Measurements from ENCODE around the gene TNRC6A.

DNA sequence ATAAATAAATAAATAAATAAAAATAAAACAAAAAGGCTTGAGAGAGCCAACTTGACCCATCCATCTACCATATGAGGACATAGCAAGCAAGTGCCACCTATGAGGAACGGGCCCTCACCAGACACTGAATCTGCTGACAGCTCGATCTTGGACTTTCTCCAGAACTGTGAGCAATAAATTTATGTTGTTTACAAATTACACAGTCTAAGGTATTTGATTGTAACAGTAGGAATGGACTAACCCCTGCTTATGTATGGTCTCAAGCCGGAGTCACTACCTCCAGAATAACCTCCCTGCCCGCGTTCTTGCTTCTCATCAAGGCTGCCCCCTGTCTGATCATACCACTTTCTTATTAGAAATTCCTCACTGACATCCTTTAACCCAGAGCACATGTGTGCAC is 126.2 kb downstream of the TNRC6A start:
- TF ChIP-seq, protein P1, sequence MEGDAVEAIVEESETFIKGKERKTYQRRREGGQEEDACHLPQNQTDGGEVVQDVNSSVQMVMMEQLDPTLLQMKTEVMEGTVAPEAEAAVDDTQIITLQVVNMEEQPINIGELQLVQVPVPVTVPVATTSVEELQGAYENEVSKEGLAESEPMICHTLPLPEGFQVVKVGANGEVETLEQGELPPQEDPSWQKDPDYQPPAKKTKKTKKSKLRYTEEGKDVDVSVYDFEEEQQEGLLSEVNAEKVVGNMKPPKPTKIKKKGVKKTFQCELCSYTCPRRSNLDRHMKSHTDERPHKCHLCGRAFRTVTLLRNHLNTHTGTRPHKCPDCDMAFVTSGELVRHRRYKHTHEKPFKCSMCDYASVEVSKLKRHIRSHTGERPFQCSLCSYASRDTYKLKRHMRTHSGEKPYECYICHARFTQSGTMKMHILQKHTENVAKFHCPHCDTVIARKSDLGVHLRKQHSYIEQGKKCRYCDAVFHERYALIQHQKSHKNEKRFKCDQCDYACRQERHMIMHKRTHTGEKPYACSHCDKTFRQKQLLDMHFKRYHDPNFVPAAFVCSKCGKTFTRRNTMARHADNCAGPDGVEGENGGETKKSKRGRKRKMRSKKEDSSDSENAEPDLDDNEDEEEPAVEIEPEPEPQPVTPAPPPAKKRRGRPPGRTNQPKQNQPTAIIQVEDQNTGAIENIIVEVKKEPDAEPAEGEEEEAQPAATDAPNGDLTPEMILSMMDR (IDR thresholded peaks at IDR 0.05): no peak
- no peak for TF ChIP-seq POLR2A (IDR thresholded peaks at IDR 0.05)
